Measurements from ENCODE around the gene CAMKMT. TPM values are rescaled to one million over a fixed set of nuclear protein-coding genes. Genes with fewer than 3 reads are reported as not detected.

Gene CAMKMT
- polyA plus RNA-seq, 3 donors = 4.2 to 5.2 (median 4.4) TPM

DNA sequence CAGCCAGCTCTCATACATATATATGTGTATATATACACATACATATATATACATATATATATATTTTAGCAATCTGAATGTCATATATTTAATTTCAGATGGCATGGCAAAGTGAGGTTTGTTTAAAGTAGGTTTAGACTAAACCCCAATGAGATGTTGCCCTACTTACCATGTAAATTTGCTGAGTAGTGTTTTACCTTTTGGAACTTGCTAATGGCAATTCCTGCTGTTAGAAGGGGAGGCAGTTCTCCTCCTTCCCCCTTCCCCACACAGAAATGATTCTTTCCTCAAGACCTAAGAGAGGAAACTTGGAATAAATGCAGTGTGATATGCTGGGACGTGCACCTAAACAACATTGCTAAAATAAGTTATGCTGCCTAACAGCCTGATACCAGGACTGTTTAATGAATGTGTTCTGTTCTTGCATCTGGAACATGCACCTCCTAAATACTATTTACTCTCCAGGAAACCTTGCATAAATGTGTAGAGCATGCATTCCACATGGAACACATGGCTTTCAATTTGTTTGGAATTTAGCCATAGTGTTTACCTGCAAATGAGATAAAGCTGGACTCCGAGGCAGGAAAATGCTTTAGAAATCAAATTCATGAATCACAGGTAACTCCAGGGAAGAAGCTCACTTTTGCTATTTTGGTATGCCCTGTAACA lies 326.8 kb downstream of the CAMKMT start:
- WGBS, 3 donors = 59 to 80% (median 78%) methylated on average over 2 of the region's 2 CpGs
- H3K27ac ChIP-seq (ENCODE audit: low read depth, low read length) = no peak overlapping the region

DNA sequence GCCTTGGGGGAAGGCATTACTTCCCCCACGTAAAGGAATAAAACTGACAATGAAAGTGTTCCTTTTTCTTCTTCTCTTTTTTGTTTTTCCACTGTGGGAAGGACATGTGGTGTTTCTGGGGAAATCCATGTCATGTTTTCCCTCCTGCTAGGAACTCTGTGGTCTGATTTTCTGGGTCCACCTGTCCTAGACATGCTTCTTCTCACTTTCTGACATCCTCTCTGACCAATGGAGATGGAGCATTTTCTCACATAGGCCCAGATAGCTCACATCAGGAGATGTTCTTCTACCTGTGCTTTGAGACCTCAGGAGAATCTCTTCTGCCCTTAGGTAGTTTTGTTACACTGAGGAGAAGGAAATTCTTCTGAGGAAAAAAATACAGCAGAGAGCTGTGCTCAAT lies 327.8 kb downstream of the CAMKMT start:
- H3K27ac ChIP-seq (ENCODE audit: low read depth, low read length) = no peak overlapping the region
- 53 to 97% (median 62%) methylated on average over 1 of the region's 1 CpG for WGBS, 3 donors

DNA sequence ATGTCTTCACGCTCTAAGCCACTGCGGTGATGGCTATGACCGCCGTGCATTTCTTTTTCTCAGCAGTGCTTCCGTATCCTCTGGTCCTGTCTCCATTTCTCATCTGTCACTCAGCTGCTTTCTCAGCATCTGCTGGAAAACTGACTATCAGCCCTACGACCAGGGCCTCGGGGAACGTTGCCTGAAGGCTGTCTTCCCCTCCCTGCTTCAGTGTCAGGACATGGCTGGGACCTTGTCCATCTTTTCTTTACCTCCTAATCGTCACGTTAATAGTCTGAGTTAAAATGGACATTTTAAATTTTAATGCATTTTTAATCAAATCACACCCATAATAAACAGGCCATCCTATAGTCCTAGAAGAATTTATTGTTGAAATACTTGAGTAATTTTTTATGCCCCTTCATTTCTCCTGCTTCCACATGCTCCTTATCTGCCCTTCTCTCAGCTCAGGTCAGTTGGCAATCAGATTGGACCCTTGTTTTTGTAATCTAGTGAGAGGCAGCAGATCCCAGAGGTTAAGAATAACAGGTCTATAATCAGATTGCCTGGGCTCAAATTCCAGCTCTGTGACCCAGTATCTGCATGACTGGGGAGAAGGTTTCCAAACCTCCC lies 329.5 kb downstream of the CAMKMT start:
- no peak overlapping the region for H3K27ac ChIP-seq (ENCODE audit: low read depth, low read length)
- whole genome bisulfite sequencing, 3 donors = 92 to 95% (median 94%) methylated on average over 10 of the region's 10 CpGs

DNA sequence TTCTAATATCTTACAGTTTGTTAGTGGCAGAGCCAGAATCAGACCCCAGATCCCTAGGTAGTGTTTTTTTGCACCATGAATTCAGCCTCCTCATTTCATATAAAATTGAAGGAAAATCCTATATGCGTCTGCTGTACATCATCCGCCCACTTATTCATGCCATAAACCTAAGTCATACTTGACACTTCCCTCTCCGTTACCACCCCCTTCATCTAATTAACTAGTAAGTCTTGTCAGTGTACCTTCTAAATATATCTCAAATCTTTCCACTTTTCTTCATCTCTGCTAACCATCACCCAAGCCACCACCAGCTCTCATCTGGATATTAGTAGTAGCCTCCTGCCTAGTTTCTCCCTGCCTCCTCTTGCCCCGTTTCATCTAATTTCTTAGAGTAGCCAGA lies 331.1 kb downstream of the CAMKMT start:
- H3K27ac ChIP-seq (ENCODE audit: low read depth, low read length) = no peak overlapping the region
- 93 to 97% (median 97%) methylated on average over 4 of the region's 4 CpGs for WGBS, 3 donors

DNA sequence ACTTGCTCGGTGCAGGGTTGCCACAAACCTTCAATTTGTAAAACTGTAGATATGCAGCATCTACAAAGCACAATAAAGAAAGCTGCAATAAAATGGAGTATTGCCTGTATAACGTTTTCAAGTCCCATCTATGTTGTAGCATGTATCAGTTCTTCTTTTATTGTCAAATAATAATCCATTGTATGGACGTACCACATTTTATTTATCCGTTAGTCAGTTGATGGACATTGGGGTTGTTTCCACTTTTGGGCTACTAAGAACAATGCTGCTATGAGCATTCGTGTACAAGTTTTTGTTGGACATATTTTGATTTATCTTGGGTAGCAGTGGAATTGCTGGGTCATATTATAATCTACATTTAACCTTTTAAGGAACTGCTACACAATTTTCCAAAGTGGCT lies 339.1 kb downstream of the CAMKMT start:
- H3K27ac ChIP-seq (ENCODE audit: low read depth, low read length) = no peak overlapping the region
- 90 to 94% (median 93%) methylated on average over 5 of the region's 5 CpGs for WGBS, 3 donors

DNA sequence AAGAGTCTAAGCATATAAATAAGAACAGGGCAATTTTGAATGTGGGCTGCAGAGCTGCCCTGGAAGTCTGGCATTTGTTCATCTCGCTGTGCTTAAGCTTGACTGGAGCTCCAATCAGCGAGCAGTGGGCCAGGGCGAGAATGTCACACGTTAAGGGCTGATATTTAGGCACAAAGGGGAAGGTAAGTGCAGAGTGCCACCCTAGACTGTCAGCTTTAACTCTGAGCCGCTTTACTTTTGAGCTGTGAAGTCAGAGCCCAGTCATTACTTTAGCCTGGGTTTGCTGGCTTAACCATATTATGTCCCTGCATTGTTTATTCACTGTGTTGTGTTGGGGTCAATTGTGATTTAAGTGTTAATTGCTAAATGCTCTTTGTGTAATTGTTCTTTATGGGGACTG lies 343.6 kb downstream of the CAMKMT start:
- 89 to 94% (median 89%) methylated on average over 5 of the region's 5 CpGs for WGBS, 3 donors
- no peak overlapping the region for H3K27ac ChIP-seq (ENCODE audit: low read depth, low read length)

DNA sequence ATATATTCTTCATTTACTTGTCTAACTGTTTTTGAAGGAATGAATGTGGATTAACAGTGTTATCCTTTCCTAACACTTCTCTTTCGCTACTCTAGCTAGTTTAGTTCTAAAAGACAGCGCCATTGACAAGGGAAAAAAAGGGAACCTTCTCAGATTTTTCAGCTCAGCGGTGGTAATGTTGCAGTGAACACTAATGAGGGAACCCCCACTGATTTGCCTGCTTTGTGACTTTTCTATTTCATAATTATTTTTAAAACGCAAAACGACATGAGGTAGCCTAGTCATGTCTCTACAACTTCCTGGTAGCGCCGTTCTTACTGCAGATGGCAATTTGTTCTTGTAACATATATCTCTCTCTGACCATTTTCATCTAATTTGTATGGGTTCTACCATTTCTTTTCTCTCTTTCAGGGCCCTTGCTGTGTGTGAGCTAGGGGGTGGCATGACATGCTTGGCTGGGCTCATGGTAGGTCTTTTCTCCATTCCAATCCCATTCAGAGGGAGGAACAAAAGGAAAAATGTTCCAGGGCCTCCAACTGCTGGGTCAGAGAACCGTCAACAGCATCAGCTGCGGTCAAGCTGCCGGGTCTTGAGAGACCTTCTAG lies 344.2 kb downstream of the CAMKMT start:
- 86 to 95% (median 89%) methylated on average over 10 of the region's 10 CpGs for WGBS, 3 donors
- no peak overlapping the region for H3K27ac ChIP-seq (ENCODE audit: low read depth, low read length)

DNA sequence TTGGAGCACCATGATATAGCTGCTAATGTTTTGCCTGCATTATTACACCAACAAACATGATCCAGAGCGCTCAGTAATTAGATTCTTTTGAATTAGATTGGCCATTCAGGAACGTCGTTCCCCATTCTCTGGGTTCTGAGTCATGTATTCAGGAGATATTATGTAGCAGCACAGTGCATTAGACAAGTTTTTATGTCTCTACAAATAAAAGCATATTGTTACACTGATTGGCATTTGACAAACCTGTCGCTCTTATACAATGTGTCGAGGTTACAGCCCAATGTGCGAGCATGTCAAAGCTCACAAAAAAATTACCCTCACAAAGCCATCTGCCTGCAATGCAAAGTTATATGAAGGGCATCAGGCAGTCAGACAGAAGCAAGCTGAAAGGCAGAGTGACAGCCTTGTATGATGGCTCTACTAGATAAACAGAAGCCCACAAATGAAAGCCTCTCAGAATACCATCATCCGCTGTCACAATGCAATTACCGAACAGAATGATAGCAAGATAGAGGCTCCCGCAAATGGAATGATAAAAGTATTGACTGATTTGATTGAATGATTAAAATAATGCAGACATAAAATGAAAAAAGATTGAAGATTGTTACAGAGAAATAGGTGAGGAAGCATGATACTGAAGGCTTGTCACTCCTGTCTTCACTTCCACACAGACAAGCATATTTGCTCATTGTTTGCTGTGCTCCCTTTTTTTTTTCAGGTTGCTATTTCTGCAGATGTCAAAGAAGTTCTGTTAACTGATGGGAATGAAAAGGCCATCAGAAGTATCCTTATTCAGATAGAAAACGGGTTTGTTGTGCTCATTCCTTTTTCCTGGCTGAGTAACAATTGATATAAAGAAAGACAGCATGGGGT lies 345.2 kb downstream of the CAMKMT start:
- 87 to 96% (median 94%) methylated on average over 10 of the region's 10 CpGs for WGBS, 3 donors

DNA sequence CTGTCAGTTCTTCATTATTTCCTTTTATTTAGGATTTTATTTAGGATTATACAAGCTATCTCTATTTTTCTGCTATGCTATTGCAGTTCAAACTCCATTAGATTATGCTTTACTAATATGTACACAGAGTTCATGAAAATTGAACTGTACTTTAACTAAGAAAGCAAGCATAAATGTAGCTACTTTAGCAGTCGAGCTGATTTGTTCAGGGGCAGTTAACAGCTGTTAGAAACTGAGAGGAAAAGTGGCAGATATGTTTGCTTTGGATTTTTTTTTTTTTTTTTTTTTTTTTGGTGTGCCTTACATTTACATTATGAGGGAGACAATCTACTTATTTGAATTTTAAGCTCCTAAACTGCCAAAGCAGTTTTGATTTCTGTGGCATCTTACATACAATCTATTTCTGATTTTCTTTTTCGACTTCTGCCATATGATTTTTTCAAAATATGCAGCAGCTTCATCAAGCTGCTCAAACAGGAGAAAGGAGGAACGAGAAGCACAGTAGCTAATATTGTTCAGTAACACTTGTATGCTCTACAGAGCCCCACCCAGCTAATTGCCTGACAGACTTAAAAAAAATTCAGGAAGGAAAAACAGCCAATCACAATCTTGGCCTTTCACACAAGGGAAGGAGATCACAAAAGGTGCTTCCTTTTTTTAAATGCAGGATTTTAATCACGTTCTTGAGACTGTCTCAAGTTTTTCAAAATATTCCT lies 346.4 kb downstream of the CAMKMT start:
- no peak overlapping the region for H3K27ac ChIP-seq (ENCODE audit: low read depth, low read length)
- 27 to 47% (median 34%) methylated on average over 4 of the region's 4 CpGs for WGBS, 3 donors

More for the DNA sequence above, 345.2 kb downstream of the CAMKMT start:
- H3K27ac ChIP-seq (ENCODE audit: low read depth, low read length) = no peak overlapping the region

DNA sequence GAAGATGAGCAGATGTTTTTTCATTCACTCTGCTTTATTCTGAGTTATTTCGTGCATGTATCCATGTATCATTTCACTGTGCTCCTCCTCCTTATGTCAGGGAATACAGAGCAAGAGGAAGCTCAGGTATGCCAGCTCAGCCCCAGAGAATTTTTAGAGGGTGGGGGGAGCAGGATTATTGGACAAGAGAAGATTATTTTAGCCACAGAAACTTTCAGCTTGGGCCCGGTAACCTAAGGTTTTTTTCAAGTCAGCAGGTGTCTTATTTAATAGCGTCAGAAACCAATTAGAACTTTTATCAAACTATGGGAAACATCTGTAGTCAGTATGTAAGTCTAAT lies 346.9 kb downstream of the CAMKMT start:
- WGBS, 3 donors = 43 to 84% (median 51%) methylated on average over 3 of the region's 3 CpGs
- no peak overlapping the region for H3K27ac ChIP-seq (ENCODE audit: low read depth, low read length)

DNA sequence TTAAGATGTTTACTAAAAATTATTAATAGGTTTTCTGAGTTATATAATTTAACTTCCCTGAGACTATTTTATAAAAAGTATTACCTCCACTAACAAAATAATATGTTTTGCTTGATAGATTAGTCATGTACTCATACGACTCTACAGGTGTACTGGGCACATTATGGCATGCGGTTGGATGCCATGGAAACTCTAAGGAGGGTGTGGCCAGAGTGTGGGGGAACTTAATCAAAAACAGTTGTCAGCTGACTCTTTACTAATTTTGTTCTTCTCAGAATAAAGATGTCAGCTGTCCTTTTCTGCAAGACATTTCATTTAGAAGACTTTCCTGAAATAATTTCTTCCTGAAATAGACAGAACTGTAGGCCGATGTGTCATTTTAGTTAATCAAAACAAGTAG lies 351.4 kb downstream of the CAMKMT start:
- H3K27ac ChIP-seq (ENCODE audit: low read depth, low read length) = no peak overlapping the region
- WGBS, 3 donors = 71 to 82% (median 72%) methylated on average over 3 of the region's 3 CpGs

DNA sequence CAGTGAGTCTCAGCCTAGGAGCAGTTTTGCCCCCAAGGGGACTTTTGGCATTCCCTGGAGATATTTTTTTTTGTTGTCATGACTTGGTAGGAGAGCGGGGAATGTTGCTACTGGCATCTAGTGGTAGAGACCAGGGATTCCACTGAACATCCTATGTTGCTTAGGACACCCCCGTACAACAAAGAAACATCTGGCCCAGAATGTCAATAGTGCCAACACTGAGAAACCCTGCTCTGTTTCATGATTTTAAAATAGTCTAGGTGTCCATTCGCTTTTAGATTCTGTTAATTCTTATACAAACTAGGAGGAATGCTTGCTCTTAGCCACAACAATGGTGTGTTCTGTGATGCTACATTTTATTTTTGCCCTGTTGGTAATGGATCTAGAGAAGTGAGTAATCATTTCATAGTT lies 353.9 kb downstream of the CAMKMT start:
- WGBS, 3 donors = 76 to 90% (median 79%) methylated on average over 3 of the region's 3 CpGs
- no peak overlapping the region for H3K27ac ChIP-seq (ENCODE audit: low read depth, low read length)

DNA sequence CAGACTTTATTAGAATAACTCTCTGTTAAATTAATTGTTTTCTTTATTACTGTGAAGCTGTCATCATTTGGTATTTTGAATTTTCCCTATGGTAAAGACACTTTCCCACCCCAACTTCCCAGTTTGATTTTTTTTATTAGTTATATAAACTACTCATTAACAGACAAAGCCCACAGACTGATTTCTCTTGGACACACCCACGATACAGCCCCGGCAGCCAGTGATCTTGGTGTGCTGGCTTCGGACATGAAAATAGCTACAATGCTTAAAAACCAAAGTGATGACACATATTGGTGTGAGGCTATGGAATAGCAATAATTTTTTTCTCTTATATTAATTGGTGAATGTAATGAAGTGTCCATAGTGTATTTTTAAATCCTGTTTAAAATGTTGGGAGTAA lies 354.4 kb downstream of the CAMKMT start:
- 82 to 94% (median 84%) methylated on average over 3 of the region's 3 CpGs for WGBS, 3 donors
- no peak overlapping the region for H3K27ac ChIP-seq (ENCODE audit: low read depth, low read length)

DNA sequence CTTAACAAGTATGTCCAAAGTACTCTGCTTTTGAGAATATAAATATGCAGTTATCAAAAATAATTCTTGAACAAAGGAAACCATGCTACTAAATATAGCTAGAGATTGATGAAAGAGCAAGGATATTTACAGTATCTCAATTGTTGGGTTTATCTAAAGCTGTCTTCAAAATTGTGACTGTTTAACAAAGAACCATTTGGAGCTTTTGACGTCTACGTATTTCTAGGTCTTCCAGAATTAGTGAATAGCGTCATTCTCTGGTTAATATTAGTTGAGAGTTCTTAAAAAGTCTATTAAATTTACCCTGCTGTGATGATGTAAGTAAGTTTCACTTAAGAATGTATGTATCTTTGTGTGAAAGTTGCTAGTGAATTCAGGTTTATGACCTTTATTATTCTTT lies 356.7 kb downstream of the CAMKMT start:
- H3K27ac ChIP-seq (ENCODE audit: low read depth, low read length) = no peak overlapping the region
- WGBS, 3 donors = 97 to 99% (median 98%) methylated on average over 3 of the region's 3 CpGs

DNA sequence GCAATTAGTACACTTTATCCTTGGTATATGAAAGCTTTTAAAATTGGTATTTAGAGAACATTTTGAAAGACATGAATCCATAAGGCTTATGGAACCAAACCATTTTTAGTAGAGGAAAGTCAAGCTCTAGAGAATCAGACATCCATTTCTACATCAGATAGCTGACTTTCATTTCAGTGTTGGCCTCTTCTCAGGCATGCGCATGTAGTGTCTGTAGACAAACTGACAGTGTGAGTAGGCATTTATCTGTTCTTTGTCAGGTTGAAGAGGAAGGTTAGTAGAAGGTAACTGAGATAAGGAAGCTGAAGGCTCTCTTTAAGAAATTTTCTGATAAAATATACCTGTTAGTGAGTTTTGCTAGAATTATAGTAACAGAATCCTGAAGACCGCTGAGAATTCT lies 357.8 kb downstream of the CAMKMT start:
- H3K27ac ChIP-seq (ENCODE audit: low read depth, low read length) = no peak overlapping the region
- 94 to 97% (median 97%) methylated on average over 2 of the region's 2 CpGs for WGBS, 3 donors

DNA sequence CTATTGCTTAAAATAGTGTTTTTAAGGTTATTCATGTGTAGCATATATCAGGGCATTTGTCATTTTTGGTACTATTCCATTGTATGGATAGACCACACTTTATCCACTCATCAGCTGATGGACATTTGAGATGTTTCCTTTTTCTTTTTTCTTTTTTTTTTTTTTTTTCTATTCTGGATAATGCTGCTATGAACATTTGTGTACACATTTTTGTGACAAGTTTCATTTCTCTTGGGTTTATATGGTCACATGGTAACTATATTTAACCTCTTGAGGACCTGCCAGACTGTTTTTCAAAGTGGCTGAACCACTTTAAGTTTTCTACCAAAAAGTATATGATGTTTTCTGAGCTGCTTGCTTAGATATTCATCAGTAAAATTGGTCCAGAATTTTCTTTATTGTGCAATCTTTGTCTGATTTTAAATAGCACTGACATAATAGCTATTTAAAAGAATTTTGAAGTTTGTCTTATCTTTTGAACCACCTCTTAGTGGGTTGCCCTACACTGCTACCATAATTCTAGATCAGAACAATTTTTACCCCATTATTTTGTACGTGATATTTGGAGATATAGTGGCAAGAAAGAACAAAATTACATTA lies 360.4 kb downstream of the CAMKMT start:
- H3K27ac ChIP-seq (ENCODE audit: low read depth, low read length) = no peak overlapping the region
- WGBS, 3 donors = 81 to 96% (median 86%) methylated on average over 1 of the region's 1 CpG

DNA sequence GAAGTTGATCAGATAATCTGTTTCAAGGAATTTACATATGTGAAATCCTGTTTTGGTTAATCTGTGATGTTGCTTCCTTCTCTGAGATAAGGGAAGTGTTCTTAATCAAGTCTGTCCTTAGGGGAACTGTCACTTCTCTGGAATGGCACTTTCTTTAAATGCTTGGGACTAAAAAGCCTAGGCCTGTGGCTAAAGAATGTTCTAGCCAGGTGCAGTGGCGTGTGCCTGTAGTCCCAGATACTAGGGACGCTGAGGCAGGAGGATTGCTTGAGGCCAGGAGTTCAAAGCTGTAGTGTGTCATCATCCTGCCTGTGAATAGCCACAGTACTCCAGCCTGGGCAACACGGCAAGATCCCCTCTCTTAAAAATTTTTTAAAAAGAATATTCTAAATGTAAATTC lies 362.2 kb downstream of the CAMKMT start:
- no peak overlapping the region for H3K27ac ChIP-seq (ENCODE audit: low read depth, low read length)
- 89 to 93% (median 90%) methylated on average over 3 of the region's 3 CpGs for WGBS, 3 donors

DNA sequence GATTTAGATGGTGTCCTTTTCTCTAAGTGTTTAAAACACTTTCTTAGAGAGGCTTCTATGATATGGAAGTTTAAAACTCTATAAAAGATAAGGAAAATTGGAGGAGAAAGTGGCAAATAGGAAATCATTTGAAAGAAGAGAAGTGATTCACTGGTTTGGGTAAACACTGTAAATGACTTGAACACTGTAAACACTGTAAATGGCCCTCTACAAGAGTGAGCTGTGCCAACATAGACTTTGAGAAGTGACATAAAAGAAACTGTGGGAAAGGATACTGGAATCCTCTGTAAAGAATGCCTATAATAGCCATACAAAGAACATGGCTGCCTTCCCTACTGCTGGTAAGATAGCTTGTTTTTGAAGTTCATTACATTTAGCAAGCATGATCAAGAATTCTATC lies 368.8 kb downstream of the CAMKMT start:
- no peak overlapping the region for H3K27ac ChIP-seq (ENCODE audit: low read depth, low read length)
